HEK293 (cell line): ENCODE measurements around the gene KPNA3.

ENCODE experiments used
- CTCF ChIA-PET: fragments of 350-600 bp; formaldehyde crosslinking; extraction: SDS; loops from one replicate; lab custom pipeline; 2021; ENCODE audit warnings: antibody characterized with exemption; lab: Yijun Ruan, JAX
- POLR2A ChIA-PET: fragments of 300-600 bp; formaldehyde crosslinking; extraction: SDS; loops from one replicate; lab custom pipeline; 2020; ENCODE audit warnings: antibody characterized with exemption, inconsistent platforms; lab: Yijun Ruan, JAX
- H3K27ac ChIP-seq: fragments of 200-500 bp; sonication (Bioruptor generic); 2 replicates; pipeline ENCODE4 v1.5.1; 2014; ENCODE audit warnings: low read depth, low read length, control low read depth, inconsistent platforms; ENCODE audit errors: extremely low read depth
- H3K36me3 ChIP-seq, 2 experiments: fragments of 200-500 bp in 1 of 2; sonication (Bioruptor generic) in 1 of 2; 1 replicate in 1 of 2; 2 replicates in 1 of 2; pipeline ENCODE4 v1.5.1; 2014 to 2017; ENCODE audit warnings: inconsistent platforms in 2 of 2, low read length in 2 of 2; ENCODE audit not compliant: control insufficient read depth in 2 of 2, insufficient read depth in 1 of 2
- H3K4me1 ChIP-seq: fragments of 200-500 bp; sonication (Bioruptor generic); 2 replicates; pipeline ENCODE4 v1.5.1; 2014; ENCODE audit warnings: mild to moderate bottlenecking, low read length, inconsistent platforms; ENCODE audit not compliant: control insufficient read depth, insufficient read depth
- H3K4me3 ChIP-seq: 2 replicates; pipeline ENCODE4 v1.5.1; 2011; ENCODE audit warnings: low read depth, mild to moderate bottlenecking, control low read depth, low read length, moderate library complexity
- H3K9me3 ChIP-seq: fragments of 200-500 bp; sonication (Bioruptor generic); 2 replicates; pipeline ENCODE4 v1.5.1; 2014; ENCODE audit warnings: low read depth, low read length, inconsistent platforms; ENCODE audit not compliant: control insufficient read depth, insufficient read depth
- HIC1 ChIP-seq: fragments of 450-650 bp; formaldehyde crosslinking; IDR thresholded peaks from 2 replicates; pipeline ENCODE4 v1.5.1; 2016; ENCODE audit warnings: missing biosample characterization, missing genetic modification characterization
- HOXA7 ChIP-seq: sonication (generic); formaldehyde crosslinking; IDR thresholded peaks from 2 replicates; pipeline ENCODE4 v1.8.1; 2022; ENCODE audit warnings: missing genetic modification reagents, borderline replicate concordance
- KLF10 ChIP-seq: fragments of 450-650 bp; IDR thresholded peaks from 2 replicates; pipeline ENCODE4 v1.5.1; 2018; ENCODE audit warnings: missing biosample characterization, mild to moderate bottlenecking, missing genetic modification characterization
- MEIS1 ChIP-seq: sonication (generic); formaldehyde crosslinking; IDR thresholded peaks from 2 replicates; pipeline ENCODE4 v1.8.1; 2022; ENCODE audit warnings: missing genetic modification reagents, mild to moderate bottlenecking, borderline replicate concordance
- MZF1 ChIP-seq: fragments of 450-650 bp; formaldehyde crosslinking; IDR thresholded peaks from 2 replicates; pipeline ENCODE4 v1.5.1; 2017; ENCODE audit warnings: missing biosample characterization, missing genetic modification characterization, borderline replicate concordance
- OSR2 ChIP-seq: fragments of 450-650 bp; formaldehyde crosslinking; IDR thresholded peaks from 2 replicates; pipeline ENCODE4 v1.5.1; 2016; ENCODE audit warnings: missing biosample characterization, missing genetic modification characterization
- PRDM1 ChIP-seq: fragments of 450-650 bp; formaldehyde crosslinking; IDR thresholded peaks from 2 replicates; pipeline ENCODE4; 2016; ENCODE audit warnings: missing biosample characterization, missing genetic modification characterization
- REPIN1 ChIP-seq: fragments of 450-650 bp; formaldehyde crosslinking; IDR thresholded peaks from 2 replicates; pipeline ENCODE4 v1.5.1; 2017; ENCODE audit warnings: missing biosample characterization, missing genetic modification characterization, low read depth
- SETDB1 ChIP-seq: IDR thresholded peaks from one replicate; pipeline ENCODE4 v1.6.1; 2017; ENCODE audit warnings: mild to moderate bottlenecking, low read length, moderate library complexity, mixed read lengths; ENCODE audit not compliant: insufficient read length
- SP2 ChIP-seq: fragments of 450-650 bp; formaldehyde crosslinking; IDR thresholded peaks from 2 replicates; pipeline ENCODE4 v1.5.1; 2016; ENCODE audit warnings: missing biosample characterization, missing genetic modification characterization
- SP7 ChIP-seq: fragments of 450-650 bp; formaldehyde crosslinking; IDR thresholded peaks from 2 replicates; pipeline ENCODE4 v1.5.1; 2016; ENCODE audit warnings: missing biosample characterization, missing genetic modification characterization
- ZBTB44 ChIP-seq: fragments of 450-650 bp; IDR thresholded peaks from 2 replicates; pipeline ENCODE4 v1.5.1; 2018; ENCODE audit warnings: missing biosample characterization, mild to moderate bottlenecking, missing genetic modification characterization
- ZEB2 ChIP-seq: fragments of 450-650 bp; formaldehyde crosslinking; IDR thresholded peaks from 2 replicates; pipeline ENCODE4 v1.5.1; 2016; ENCODE audit warnings: missing biosample characterization, missing genetic modification characterization
- ZNF146 ChIP-seq: fragments of 450-650 bp; formaldehyde crosslinking; IDR thresholded peaks from 2 replicates; pipeline ENCODE4 v1.5.1; 2016; ENCODE audit warnings: missing biosample characterization, missing genetic modification characterization
- ZNF155 ChIP-seq: fragments of 450-650 bp; formaldehyde crosslinking; IDR thresholded peaks from 2 replicates; pipeline ENCODE4 v1.5.1; 2016; ENCODE audit warnings: missing biosample characterization, missing genetic modification characterization
- ZNF19 ChIP-seq: fragments of 450-650 bp; formaldehyde crosslinking; IDR thresholded peaks from 2 replicates; pipeline ENCODE4; 2016; ENCODE audit warnings: missing biosample characterization, missing genetic modification characterization, low read depth
- ZNF280D ChIP-seq: fragments of 450-650 bp; formaldehyde crosslinking; IDR thresholded peaks from 2 replicates; pipeline ENCODE4 v1.5.1; 2016; ENCODE audit warnings: missing biosample characterization, missing genetic modification characterization
- ZNF354C ChIP-seq: fragments of 450-650 bp; formaldehyde crosslinking; IDR thresholded peaks from 2 replicates; pipeline ENCODE4 v1.5.1; 2016; ENCODE audit warnings: missing biosample characterization, missing genetic modification characterization, low read depth, borderline replicate concordance
- ZNF433 ChIP-seq: fragments of 450-650 bp; formaldehyde crosslinking; IDR thresholded peaks from 2 replicates; pipeline ENCODE4 v1.5.1; 2016; ENCODE audit warnings: missing biosample characterization, missing genetic modification characterization, low read depth
- ZNF530 ChIP-seq: fragments of 450-650 bp; formaldehyde crosslinking; IDR thresholded peaks from 2 replicates; pipeline ENCODE4 v1.5.1; 2016; ENCODE audit warnings: low read depth, missing biosample characterization, missing genetic modification characterization
- ZNF624 ChIP-seq: fragments of 450-650 bp; formaldehyde crosslinking; IDR thresholded peaks from 2 replicates; pipeline ENCODE4 v1.5.1; 2017; ENCODE audit warnings: missing biosample characterization, missing genetic modification characterization
- ZNF776 ChIP-seq: fragments of 450-650 bp; formaldehyde crosslinking; IDR thresholded peaks from 2 replicates; pipeline ENCODE4 v1.5.0; 2017; ENCODE audit warnings: missing biosample characterization, missing genetic modification characterization, borderline replicate concordance
- ZNF830 ChIP-seq: fragments of 450-650 bp; IDR thresholded peaks from 2 replicates; pipeline ENCODE4 v1.5.0; 2018; ENCODE audit warnings: missing biosample characterization, missing genetic modification characterization, low read depth, mild to moderate bottlenecking, moderate library complexity
- ZNF837 ChIP-seq: fragments of 450-650 bp; formaldehyde crosslinking; IDR thresholded peaks from 2 replicates; pipeline ENCODE4 v1.5.1; 2016; ENCODE audit warnings: missing biosample characterization, missing genetic modification characterization
- ZSCAN16 ChIP-seq: fragments of 450-650 bp; formaldehyde crosslinking; IDR thresholded peaks from 2 replicates; pipeline ENCODE4 v1.5.1; 2016; ENCODE audit warnings: missing biosample characterization, missing genetic modification characterization
- TF ChIP-seq, protein P1 (sequence below): fragments of 450-650 bp; formaldehyde crosslinking; IDR thresholded peaks from 2 replicates; pipeline ENCODE4 v1.5.1; 2016; ENCODE audit warnings: missing biosample characterization, missing genetic modification characterization
- TF ChIP-seq, protein P2 (sequence below): fragments of 450-650 bp; formaldehyde crosslinking; IDR thresholded peaks from 2 replicates; pipeline ENCODE4 v1.5.1; 2016; ENCODE audit warnings: missing biosample characterization, missing genetic modification characterization

Gene KPNA3

GRCh38 chr13:49791315-49791710 lies 1.2 kb downstream of the KPNA3 start:
- H3K36me3 ChIP-seq: peaks cover 0 to 4% of the 10 kb centered on the region in 2 experiments; a peak in 1 of 3 replicates
- no peaks in the 10 kb centered on the region for H3K4me1 ChIP-seq
- peak overlapping the region; percentile 87; the same call in 1 of the 2 replicates for H3K27ac ChIP-seq
- ChIA-PET CTCF (interaction anchor here (1.9 to 2.0 kb wide), 2 partner anchors 10 to 121 kb away, joined by 6 to 9 read pairs; no protein-coding TSS in a partner anchor), POLR2A (no interaction called here)
- TF ChIP-seq HIC1 (tag by site-specific recombination) (no peak), OSR2 (tag by site-specific recombination) (peak; percentile 46), ZNF776 (tag by site-specific recombination) (no peak), ZNF354C (no peak), ZNF280D (no peak), MEIS1 (CRISPR knock-in tag) (no peak), ZNF837 (tag by site-specific recombination) (no peak), ZBTB44 (tag by site-specific recombination) (0 out of 2 replicates have a peak, but pooled peaks have one; percentile 21), ZNF624 (tag by site-specific recombination) (no peak), ZNF530 (no peak), PRDM1 (0 out of 2 replicates have a peak, but pooled peaks have one; percentile 18), REPIN1 (tag by site-specific recombination) (no peak), SP2 (tag by site-specific recombination) (no peak), KLF10 (tag by site-specific recombination) (no peak), ZEB2 (peak; percentile 33; the same call in 1 of the 2 replicates)
- H3K9me3 ChIP-seq: no peaks in the 10 kb centered on the region
- peak overlapping the region; percentile 80 for H3K4me3 ChIP-seq

- POLR2A ChIA-PET: no interaction called here
- CTCF ChIA-PET: interaction anchor here (0.6 kb wide), 1 partner anchor 117 kb away, joined by 5 read pairs; no protein-coding TSS in a partner anchor
- peaks cover 0 to 4% of the 10 kb centered on the region in 2 experiments; a peak in 1 of 3 replicates for H3K36me3 ChIP-seq
- 0 out of 2 replicates have a peak, but pooled peaks cover 4% of the 10 kb centered on the region for H3K4me1 ChIP-seq
- H3K27ac ChIP-seq: no peak overlapping the region
- no peaks in the 10 kb centered on the region for H3K9me3 ChIP-seq
- no peak overlapping the region for H3K4me3 ChIP-seq
- TF ChIP-seq ZSCAN16 (tag by site-specific recombination) (no peak), ZNF19 (no peak), SP7 (tag by site-specific recombination) (no peak), ZNF433 (tag by site-specific recombination) (no peak), ZNF830 (tag by site-specific recombination) (no peak), HOXA7 (no peak), SP2 (tag by site-specific recombination) (no peak), ZNF146 (tag by site-specific recombination) (no peak), SETDB1 (no peak), MZF1 (tag by site-specific recombination) (no peak), ZNF155 (tag by site-specific recombination) (no peak)
- TF ChIP-seq, protein P1, sequence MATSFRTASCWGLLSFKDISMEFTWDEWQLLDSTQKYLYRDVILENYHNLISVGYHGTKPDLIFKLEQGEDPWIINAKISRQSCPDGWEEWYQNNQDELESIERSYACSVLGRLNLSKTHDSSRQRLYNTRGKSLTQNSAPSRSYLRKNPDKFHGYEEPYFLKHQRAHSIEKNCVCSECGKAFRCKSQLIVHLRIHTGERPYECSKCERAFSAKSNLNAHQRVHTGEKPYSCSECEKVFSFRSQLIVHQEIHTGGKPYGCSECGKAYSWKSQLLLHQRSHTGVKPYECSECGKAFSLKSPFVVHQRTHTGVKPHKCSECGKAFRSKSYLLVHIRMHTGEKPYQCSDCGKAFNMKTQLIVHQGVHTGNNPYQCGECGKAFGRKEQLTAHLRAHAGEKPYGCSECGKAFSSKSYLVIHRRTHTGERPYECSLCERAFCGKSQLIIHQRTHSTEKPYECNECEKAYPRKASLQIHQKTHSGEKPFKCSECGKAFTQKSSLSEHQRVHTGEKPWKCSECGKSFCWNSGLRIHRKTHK (tag by site-specific recombination): no peak
- TF ChIP-seq, protein P2, sequence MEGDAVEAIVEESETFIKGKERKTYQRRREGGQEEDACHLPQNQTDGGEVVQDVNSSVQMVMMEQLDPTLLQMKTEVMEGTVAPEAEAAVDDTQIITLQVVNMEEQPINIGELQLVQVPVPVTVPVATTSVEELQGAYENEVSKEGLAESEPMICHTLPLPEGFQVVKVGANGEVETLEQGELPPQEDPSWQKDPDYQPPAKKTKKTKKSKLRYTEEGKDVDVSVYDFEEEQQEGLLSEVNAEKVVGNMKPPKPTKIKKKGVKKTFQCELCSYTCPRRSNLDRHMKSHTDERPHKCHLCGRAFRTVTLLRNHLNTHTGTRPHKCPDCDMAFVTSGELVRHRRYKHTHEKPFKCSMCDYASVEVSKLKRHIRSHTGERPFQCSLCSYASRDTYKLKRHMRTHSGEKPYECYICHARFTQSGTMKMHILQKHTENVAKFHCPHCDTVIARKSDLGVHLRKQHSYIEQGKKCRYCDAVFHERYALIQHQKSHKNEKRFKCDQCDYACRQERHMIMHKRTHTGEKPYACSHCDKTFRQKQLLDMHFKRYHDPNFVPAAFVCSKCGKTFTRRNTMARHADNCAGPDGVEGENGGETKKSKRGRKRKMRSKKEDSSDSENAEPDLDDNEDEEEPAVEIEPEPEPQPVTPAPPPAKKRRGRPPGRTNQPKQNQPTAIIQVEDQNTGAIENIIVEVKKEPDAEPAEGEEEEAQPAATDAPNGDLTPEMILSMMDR (tag by site-specific recombination): no peak
Measured at GRCh38 chr13:49789968-49790367, 2.5 kb downstream of the KPNA3 start.
